ENCODE measurements around the gene ABLIM2. TPM values are rescaled to one million over a fixed set of nuclear protein-coding genes. Genes with fewer than 3 reads are reported as not detected.
A peak's percentile ranks its signal among the peaks of the same experiment; 100 is the strongest.

Gene ABLIM2
- total RNA-seq, 2 experiments from 2014 or later, result 0.13 TPM; not detected in 1

DNA sequence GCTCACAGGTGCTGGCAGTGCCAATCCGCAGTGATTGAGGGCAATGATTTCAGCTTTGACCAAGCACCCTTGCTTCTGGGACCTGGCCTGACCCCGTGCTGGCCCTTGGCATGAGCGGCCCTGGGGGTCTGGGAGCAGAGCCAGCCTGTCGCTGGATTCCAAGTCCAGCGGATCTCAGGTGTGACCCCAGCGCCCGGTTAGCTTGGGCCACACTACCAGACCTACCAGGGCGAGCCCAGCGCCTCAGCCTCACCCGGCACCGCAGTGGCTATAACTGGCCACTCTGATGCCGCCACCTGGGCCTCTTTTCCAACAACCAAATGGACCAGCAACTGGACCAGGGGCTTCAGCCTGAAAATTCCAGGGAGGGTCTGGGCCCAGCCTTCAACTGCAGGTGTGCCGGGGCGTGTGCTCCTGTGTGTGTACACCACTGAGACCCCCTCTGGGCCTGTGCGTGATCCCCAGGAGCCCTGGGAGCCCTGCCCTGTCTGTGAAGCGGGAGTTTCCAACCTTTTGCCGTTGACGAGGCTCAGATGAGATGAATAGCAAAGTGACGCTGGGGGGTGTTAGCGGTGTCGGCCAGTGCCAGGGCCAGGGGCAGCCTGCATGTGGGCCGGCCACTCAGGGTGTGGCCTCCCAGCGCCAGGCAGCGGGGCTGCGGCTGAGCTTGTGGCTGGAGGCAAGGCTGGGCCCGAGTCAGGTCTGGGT is 41.1 kb upstream of the ABLIM2 start:
- Mint-ChIP-seq H3K27me3 (no peaks in the 10 kb centered on the region), H3K4me3 (peak overlapping the region; percentile 85), H3K4me1 (peaks cover 37% of the 10 kb centered on the region), H3K27ac (peak overlapping the region; percentile 78), H3K9me3 (no peaks in the 10 kb centered on the region), H3K36me3 (ENCODE audit: low read depth) (no peaks in the 10 kb centered on the region)
- POLR2A ChIA-PET, result interaction anchor here (0.8 to 2.4 kb wide), 8 partner anchors 8 to 241 kb away, joined by 3 to 12 read pairs (median 4); partner anchors contain the start of genes ABLIM2, ACOX3 and TRMT44
- no peak for DNase-seq
- CTCF ChIA-PET, result interaction anchor here (0.6 to 3.5 kb wide), 4 partner anchors 23 to 397 kb away, joined by 3 to 14 read pairs (median 4); no protein-coding TSS in a partner anchor

DNA sequence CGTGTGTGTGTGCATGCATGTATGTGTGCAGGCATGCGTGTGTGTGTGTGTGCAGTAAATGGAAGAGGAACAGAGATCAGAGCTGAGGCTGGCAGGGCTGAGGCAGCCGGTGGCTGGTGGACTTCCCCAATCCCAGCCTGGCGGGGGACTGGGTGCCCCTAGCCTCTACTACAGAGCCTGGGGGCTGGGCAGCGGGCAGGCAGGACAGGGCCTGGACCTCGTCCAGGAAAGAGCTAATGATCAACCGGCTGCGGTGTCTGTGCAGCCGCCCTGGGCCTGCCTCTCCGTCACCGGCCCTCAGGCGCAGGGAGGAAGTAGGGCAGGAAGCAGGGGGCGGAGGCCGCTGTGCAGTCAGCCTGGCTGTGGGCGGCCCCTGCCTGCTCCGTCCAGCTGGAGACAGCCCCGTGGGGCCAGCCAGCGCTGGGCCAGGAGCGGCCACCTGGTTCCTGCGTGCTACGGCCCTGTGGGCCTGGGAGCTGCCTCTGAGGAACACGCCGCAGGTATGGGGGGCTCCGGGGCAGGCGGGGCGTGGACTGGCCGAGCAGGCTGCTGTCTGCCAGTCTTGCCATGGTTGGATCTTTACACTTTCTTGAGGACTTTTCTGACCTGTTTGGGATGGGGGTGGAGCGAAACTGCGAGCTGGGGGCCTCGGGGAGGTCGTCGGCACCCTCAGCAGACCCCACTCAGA is 40.4 kb upstream of the ABLIM2 start, which contains the start of gene SH3TC1:
TSS of gene SH3TC1 (plus strand) at position 385 of the 688 bp plus-strand sequence. CDS start 5,905 bp downstream, outside the sequence.
- CTCF ChIA-PET, result interaction anchor here (0.6 to 3.5 kb wide), 4 partner anchors 22 to 396 kb away, joined by 3 to 14 read pairs (median 4); no protein-coding TSS in a partner anchor
- no peaks in the 10 kb centered on the region for H3K36me3 Mint-ChIP-seq (ENCODE audit: low read depth)
- DNase-seq, result peak; percentile 77
- peak within 1 kb of the TSS; percentile 78 for H3K27ac Mint-ChIP-seq
- H3K27me3 Mint-ChIP-seq, result no peaks in the 10 kb centered on the region
- peak within 1 kb of the TSS; percentile 85 for H3K4me3 Mint-ChIP-seq
- no peaks in the 10 kb centered on the region for H3K9me3 Mint-ChIP-seq
- POLR2A ChIA-PET, result interaction anchor here (0.8 to 2.4 kb wide), 9 partner anchors 9 to 241 kb away, joined by 3 to 12 read pairs (median 4); partner anchors contain the start of genes ABLIM2, ACOX3 and TRMT44
- peaks cover 37% of the 10 kb centered on the region for H3K4me1 Mint-ChIP-seq

DNA sequence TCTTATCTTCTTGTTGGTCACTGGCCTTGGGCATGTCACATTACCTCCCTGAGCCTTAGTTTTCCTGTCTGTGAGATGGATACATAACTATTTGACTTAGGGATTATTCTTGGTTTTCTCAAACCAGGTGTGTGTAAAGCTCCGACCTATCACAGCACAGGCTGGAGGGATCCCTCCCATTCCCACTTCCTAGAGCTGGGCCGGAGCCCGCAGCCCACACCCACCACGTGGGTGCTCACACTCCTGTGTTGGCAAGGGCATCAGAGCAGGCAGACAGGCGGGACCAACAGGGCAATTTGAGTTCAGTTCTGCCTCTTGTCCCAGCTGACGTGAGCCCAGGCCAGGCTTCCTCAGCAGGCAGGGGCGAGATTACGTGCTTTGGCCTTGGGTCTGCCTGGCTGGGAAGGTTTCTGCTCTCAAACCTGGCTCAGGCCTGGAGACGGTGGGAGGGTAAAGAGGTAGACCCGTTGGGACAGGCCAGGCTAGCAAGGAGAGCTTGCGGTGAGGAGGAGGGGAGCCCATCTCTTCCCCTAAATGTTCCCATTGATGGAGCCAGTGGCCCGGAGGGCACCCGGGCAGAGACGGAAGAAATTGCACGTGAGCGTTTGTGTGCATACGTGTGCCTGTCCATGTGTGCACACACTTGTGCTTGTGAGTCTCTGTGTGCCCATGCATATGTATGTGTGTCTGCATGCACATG is 39.7 kb upstream of the ABLIM2 start:
- ChIA-PET CTCF (interaction anchor here (1.1 to 3.5 kb wide), 2 partner anchors 22 to 44 kb away, joined by 4 to 14 read pairs; no protein-coding TSS in a partner anchor), POLR2A (interaction anchor here (0.8 to 2.4 kb wide), 9 partner anchors 10 to 230 kb away, joined by 3 to 12 read pairs (median 5); partner anchors contain the start of gene ABLIM2)
- Mint-ChIP-seq H3K27me3 (no peaks in the 10 kb centered on the region), H3K27ac (peak overlapping the region; percentile 72), H3K9me3 (no peaks in the 10 kb centered on the region), H3K4me3 (peak overlapping the region; percentile 85), H3K36me3 (ENCODE audit: low read depth) (no peaks in the 10 kb centered on the region), H3K4me1 (peaks cover 37% of the 10 kb centered on the region)
- no peak for DNase-seq

DNA sequence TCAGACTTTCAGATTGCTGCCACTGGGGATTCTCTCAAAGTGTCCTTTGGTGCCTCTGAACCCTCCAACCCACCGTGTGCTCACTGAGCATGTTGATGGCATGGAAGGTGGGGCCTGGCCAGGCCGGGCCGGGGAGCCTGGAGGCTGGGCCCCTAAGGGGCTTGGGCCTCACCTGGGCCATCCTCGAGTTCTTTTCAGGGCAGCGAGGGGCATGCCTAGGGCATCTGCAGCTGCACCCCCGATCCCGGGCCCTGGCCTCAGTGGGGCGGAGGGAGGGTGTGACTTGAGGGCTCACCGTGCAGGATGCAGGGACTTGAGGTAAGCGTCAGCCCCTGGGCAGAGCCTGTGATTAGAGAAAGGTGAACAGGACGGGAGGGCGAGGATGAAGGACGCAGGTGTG is 38.9 kb upstream of the ABLIM2 start:
- Mint-ChIP-seq H3K4me1 (peaks cover 37% of the 10 kb centered on the region), H3K4me3 (no peak overlapping the region), H3K27ac (no peak overlapping the region), H3K9me3 (no peaks in the 10 kb centered on the region), H3K27me3 (no peaks in the 10 kb centered on the region), H3K36me3 (ENCODE audit: low read depth) (no peaks in the 10 kb centered on the region)
- POLR2A ChIA-PET, result interaction anchor here (1.1 to 2.4 kb wide), 2 partner anchors 21 to 39 kb away, joined by 5 to 12 read pairs; partner anchors contain the start of gene ABLIM2
- CTCF ChIA-PET, result no interaction called here
- DNase-seq, result no peak

DNA sequence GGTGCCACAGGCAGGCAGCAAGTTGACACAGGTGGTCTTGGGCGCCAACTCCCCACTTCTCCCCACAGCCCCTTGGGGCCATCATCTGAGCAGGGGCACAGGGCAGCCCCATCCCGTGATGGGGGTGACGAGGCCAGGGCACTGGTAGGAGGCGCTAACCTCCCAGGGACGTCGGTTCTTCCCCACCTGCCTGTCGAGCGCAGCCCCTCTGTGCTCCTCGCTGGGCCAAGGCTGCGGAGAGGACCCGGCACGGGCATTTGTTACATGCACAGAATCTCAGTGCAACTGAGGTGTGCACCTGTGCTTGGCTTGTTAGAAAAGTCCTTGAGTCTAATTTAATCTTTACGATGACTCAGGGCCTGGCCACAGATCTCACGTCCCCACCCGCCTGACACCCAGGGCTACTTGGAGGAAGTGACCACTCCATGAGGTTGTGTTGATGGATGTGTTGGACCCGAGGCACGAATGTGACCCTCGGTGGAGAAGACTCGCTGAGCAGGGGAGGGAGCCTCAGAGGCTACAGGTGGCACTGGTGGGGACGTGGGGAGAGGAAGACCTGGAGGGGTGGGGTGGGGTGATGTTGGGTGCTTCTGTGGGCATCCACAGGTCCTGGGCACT is 37.3 kb upstream of the ABLIM2 start:
- no peak for DNase-seq
- POLR2A ChIA-PET, result no interaction called here
- Mint-ChIP-seq H3K36me3 (ENCODE audit: low read depth) (no peaks in the 10 kb centered on the region), H3K9me3 (no peaks in the 10 kb centered on the region), H3K27ac (no peak overlapping the region), H3K4me3 (no peak overlapping the region), H3K4me1 (peaks cover 27% of the 10 kb centered on the region), H3K27me3 (no peaks in the 10 kb centered on the region)
- CTCF ChIA-PET, result interaction anchor here (2.8 kb wide), 1 partner anchor 20 kb away, joined by 9 read pairs; no protein-coding TSS in a partner anchor

DNA sequence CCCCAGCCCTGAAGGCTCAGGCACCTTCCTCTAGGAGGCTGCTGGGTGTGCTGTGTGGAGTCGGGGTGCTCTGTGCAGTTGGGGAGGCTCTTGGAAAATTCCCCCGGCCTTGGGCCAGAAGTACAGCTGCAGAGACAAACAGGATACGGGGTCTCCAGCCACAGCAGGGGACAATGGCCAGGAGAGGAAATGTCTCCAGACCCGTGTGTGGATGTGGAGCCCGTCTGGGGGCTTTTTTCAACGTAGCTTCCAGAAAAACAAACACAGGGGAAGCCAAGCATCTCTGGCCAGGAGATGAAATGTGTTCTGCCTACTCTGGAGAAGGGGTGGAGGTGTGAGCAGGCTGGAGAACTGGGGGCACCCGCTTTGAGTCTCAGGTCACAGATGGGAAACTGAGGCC is 36.8 kb upstream of the ABLIM2 start:
- CTCF ChIA-PET, result interaction anchor here (2.8 kb wide), 1 partner anchor 19 kb away, joined by 9 read pairs; no protein-coding TSS in a partner anchor

DNA sequence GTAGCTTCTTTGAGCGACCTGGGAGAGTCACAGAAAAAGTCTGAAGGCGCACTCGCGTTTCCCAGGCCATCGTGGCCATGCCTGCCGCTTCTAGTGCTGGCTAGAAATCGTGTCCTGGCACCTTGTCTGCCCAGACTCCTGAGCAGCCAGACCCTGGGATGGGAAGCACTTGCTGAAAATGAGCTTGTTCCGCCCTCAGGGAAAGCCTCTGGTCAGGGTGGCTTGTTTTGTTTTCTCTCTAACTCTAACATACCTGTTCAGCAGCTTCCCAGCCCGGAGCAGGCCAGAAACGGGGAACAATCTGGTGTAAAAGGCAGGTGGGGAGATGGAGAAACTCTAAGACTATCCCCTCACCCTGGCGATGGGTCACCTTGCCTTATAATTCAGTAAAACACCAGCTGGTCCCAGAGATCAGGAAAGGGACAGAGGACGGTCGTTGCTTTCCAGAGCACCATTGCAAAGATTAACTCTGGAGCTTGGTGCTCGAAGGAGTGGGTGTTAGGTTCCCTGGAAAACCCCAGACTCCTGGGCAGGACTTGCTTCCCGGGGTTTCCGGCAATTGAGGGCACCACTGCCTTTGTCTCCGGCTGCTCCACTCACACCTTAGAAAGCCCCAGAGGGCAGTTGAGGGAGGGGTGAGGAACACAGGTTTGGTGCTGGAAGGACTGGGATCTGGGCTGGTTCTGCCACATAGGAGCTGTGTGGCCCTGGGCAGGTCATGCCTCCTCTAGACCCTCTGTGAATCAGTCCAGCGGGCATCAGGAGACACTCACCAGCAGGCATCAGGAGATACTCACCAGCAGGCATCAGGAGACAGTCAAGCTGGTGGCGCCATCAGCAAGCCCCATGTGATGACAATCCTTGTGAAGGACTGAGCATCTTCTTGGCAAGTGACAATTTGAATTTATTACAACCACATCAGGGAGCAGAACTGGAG is 36.0 kb upstream of the ABLIM2 start:
- H3K27me3 Mint-ChIP-seq, result no peaks in the 10 kb centered on the region
- no peaks in the 10 kb centered on the region for H3K9me3 Mint-ChIP-seq
- POLR2A ChIA-PET, result no interaction called here
- H3K36me3 Mint-ChIP-seq (ENCODE audit: low read depth), result no peaks in the 10 kb centered on the region
- CTCF ChIA-PET, result interaction anchor here (2.8 kb wide), 1 partner anchor 18 kb away, joined by 9 read pairs; no protein-coding TSS in a partner anchor
- H3K4me3 Mint-ChIP-seq, result no peak overlapping the region
- no peak overlapping the region for H3K27ac Mint-ChIP-seq
- DNase-seq, result no peak
- peaks cover 16% of the 10 kb centered on the region for H3K4me1 Mint-ChIP-seq

More for the DNA sequence above, 36.8 kb upstream of the ABLIM2 start:
- Mint-ChIP-seq H3K36me3 (ENCODE audit: low read depth) (no peaks in the 10 kb centered on the region), H3K4me3 (no peak overlapping the region), H3K27ac (no peak overlapping the region), H3K9me3 (no peaks in the 10 kb centered on the region), H3K4me1 (peaks cover 22% of the 10 kb centered on the region), H3K27me3 (no peaks in the 10 kb centered on the region)
- POLR2A ChIA-PET, result no interaction called here
- DNase-seq, result no peak

DNA sequence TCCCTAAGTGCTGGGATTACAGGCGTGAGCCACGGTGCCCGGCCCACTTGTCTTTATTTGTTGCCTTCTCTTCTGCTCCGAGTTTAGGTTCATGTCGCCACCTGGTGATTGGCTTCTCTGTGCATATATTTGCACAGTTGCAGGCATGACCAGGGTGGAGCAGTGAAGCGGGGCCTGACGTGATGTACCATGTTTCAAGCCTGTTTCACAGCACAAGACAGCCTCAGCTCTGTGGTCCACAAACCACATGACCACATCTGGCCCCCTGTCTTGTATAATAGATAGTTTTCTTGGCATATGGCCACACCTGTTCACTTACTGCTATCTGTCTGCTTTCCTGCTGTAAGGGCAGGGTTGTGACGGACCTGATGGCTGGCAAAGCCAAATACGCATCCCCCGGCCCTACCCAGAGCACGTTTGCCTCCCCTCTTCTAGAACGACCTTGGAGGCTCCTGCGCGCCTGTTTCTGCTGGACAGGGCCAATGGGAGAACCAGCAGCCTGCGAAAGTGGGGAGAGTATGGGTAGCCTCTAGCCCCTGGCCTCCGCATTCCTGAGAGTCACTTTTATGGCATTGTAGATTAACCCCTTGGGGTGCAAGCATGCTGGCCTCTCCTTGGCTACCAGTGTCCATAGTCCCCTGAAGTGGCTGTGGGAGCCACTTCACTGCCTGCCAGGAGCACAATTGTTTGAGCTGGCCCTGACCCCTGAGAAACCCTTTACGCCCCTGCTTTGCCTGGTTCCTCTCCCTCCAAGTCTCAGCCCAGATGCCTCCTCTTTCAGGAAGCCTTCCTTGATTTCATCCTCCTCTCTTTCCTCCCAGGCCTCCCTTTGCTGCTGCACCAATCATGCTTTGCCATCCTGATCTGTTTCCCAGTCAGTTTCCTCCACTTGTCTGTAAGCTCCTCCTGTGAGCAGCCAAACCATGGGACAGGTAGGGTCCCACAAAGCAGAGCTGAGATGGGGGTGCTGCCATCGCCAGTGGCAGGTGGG is 34.4 kb upstream of the ABLIM2 start:
- ChIA-PET CTCF (no interaction called here), POLR2A (no interaction called here)
- Mint-ChIP-seq H3K4me1 (peaks cover 2% of the 10 kb centered on the region), H3K36me3 (ENCODE audit: low read depth) (no peaks in the 10 kb centered on the region), H3K27ac (no peak overlapping the region), H3K4me3 (no peak overlapping the region), H3K27me3 (no peaks in the 10 kb centered on the region), H3K9me3 (no peaks in the 10 kb centered on the region)
- DNase-seq, result peak; percentile 24

DNA sequence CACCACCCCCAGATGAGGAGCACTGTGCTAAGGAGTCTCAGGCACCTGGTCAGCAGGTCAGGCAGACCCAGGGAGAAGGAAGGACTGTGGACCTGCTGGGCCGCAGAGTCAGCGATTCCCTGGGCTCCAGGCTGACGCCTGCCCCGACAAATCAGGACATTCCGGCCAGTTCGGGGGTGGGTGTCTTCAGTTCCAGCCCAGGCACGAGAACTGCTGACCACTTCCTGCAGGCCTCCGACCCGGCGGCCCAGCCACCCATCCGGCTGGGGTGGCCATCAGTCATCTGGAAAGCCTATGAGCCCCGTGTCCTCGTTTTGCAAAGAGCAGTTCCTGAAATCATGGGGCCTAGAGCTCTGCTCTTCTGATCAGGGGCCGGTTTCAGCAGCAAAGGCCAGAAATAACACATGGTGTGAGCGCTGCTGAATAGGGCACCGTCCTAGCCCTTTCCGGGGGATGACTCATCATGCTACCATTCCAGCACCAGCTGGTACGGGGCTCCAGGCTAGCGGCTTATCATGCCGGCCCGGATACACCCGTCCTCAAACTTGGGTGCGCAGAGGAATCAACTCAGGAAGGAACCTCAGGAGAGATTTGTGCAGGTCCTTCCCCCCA is 32.6 kb upstream of the ABLIM2 start:
- H3K36me3 Mint-ChIP-seq (ENCODE audit: low read depth), result no peaks in the 10 kb centered on the region
- ChIA-PET POLR2A (no interaction called here), CTCF (interaction anchor here (1.5 kb wide), 1 partner anchor 15 kb away, joined by 6 read pairs; no protein-coding TSS in a partner anchor)
- no peaks in the 10 kb centered on the region for H3K9me3 Mint-ChIP-seq
- H3K27me3 Mint-ChIP-seq, result peaks cover 2% of the 10 kb centered on the region
- no peaks in the 10 kb centered on the region for H3K4me1 Mint-ChIP-seq
- no peak overlapping the region for H3K4me3 Mint-ChIP-seq
- no peak for DNase-seq
- H3K27ac Mint-ChIP-seq, result no peak overlapping the region

DNA sequence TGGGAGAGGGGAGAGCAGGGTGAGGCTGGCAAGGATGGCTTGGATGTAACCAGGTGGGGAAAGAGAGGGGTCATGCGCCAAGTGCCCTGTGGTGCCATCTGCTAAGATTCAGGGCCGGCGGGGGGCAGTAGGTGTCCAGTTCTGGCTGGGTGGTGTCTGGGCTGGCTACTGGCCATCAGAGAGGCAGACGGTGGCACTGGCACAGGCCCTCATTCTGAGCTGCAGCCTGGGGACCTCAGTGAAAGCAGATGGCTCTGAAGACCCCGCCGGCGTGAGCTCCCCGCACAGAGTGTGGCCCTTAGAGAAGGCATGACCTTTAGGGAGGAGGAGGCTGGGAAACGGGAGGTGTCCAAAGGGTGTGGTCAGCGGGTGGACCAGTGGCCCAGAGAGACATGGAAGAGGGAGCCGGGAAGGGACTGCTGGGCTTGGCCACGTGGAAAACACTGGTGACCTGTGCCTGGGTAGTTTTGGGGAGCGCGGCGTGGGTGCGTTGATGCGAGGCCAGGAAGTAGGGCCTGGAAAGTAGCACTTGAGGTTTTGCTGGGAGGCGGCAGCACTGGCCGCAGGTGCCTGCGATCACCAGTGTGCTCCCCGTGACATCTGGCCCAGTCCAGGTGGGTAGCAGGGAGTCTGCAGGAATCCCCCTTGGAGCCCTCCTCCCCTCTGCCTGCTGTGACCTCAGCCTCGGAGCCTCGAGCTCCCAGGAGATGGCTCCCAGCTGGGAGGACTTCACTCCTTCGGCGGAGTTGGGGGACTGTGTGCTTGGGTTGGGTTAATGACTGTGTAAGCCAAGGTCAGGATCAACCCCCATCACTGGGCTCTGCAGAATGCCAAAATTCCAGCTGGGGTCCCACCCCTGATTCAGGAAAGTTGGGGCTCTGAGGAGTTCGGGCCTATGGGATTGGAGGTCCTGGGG is 31.2 kb upstream of the ABLIM2 start:
- ChIA-PET POLR2A (no interaction called here), CTCF (no interaction called here)
- Mint-ChIP-seq H3K9me3 (no peaks in the 10 kb centered on the region), H3K4me1 (no peaks in the 10 kb centered on the region), H3K4me3 (no peak overlapping the region), H3K27me3 (peaks cover 2% of the 10 kb centered on the region), H3K36me3 (ENCODE audit: low read depth) (no peaks in the 10 kb centered on the region), H3K27ac (no peak overlapping the region)
- DNase-seq, result no peak

Data from activated CD4-positive, alpha-beta memory T cell treated with anti-CD3 and anti-CD28 coated beads, Interleukin-2, amount 10 ng/mL, durations not matched to agents 7 days and 5 days (primary cell).